A172 (cell line): Measurements from ENCODE around the gene VILL. TPM values are rescaled to one million over a fixed set of nuclear protein-coding genes. Genes with fewer than 3 reads are reported as not detected.
"Not testable (repeated sequence)": the region's sequence is repeated elsewhere in the genome, so short reads cannot be mapped to it uniquely, and the experiment has no call there.

Experiments used
- DNase-seq: peaks from one replicate; pipeline ENCODE4 v3.0.0-alpha.2; 2015; ENCODE audit warnings: low spot score
- total RNA-seq: library from RNA; depleted of rRNA; stranded (reverse); fragments of >200 nt; shearing (Covaris generic); gene quantifications from 2 replicates; pipeline ENCODE4 v1.2.3, GENCODE V29; 2014; rRNA removed

Gene VILL
- total RNA-seq, 1 experiment from 2014 or later = 0.07 TPM

DNA sequence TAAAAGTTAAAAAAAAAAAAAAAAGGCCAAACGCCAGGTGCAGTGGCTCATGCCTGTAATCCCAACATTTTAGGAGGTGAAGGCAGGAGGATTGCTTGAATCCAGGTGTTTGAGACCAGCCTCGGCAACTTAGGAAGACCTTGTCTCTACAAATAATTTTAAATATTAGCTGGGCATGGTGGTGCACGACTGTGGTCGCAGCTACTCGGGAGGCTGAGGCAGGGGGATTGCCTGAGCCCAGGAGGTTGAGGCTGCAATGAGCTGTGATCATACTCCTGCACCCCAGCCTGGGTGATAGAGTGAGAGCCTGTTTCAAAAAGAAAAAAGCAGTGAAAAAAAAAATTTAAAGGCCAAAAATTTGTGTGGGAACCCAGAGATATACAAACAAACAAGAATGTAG, 45.7 kb downstream of the VILL start:
- no peak for DNase-seq

DNA sequence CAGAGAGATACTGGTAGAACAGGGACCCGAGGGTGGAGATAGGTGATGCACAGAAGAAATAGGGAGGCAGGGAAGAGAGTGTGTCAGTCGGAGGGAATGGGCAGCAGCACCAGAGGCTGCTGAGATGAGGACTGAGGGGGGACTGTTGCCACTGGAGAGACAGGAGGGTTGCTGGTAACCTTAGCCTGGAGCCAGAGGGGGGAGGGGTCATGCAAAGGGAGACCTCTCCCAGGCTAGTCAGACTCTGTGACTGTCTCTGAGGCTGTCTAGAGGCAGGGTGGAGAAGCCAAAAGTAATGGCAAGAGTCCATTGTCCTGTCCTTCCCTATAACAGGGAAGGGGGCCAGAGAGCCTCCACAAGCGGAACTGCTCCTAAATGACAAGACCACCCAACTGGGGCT, 46.3 kb downstream of the VILL start:
- DNase-seq = no peak

DNA sequence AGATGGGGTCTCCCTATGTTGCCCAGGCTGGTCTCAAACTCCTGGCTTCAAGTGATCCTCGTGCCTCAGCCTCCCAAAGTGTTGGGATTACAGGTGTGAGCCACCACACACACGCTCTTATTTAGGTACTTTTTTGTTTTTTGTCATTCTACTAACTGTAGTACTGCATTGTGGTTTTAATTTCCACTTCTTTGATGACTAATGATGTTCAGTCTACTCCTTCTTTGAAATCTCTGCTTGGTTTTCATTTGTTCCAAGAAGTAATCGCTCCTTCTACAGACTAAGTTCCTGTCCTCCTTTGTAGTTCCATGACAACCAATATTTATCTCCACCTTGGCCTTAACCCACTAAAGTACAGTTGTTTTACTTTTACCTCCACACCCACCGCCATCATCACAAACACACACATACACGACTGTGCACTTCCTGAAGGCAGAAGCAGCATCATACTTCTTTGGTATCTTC, 47.9 kb downstream of the VILL start:
- no peak for DNase-seq

DNA sequence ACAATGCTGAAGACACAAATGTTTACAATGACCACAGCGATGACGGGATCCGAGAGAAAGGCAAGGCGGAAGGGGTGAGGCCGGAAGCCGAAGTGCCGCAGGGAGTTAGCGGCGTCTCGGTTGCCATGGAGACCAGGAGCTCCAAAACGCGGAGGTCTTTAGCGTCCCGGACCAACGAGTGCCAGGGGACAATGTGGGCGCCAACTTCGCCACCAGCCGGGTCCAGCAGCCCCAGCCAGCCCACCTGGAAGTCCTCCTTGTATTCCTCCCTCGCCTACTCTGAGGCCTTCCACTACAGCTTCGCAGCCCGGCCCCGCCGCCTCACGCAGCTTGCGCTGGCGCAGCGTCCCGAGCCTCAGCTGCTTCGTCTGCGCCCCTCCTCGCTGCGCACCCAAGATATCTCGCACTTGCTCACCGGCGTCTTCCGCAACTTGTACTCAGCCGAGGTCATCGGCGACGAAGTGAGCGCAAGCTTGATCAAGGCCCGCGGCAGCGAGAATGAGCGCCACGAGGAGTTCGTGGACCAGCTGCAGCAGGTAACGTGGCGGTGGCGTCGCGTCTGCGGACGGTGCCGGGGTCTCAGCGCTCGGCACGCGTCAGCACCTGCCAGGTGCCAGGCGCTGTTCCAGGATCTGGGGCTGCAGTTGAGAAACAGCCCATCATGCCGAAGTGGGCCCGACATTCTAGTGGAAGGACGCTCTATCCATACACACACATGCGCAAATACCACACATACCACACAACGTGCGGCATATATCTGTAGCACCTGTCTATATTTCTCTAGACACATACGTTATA, 48.7 kb downstream of the VILL start, which contains the start of gene DLEC1:
DLEC1 (plus strand) TSS at position 108 of the 798 bp plus-strand sequence; CDS start at position 126, 18 bp downstream.
- no peak for DNase-seq

DNA sequence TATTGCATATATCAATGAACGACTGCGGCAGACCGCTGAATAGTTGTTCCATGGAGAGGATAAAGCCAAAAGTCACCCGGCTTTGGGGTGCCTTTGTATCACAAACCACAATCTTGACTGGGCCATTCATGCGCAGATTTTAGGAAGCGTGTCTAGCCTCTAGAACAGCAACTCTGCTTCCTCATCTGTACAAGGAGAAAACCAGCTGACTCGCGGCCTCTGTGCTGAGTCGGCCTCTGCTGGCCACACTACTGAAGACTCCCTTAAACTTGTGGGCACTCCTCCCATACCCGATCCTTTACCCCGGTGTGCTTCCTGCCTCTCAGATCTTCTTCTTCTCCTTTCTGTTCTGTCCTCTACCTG, 49.3 kb downstream of the VILL start:
- no peak for DNase-seq

DNA sequence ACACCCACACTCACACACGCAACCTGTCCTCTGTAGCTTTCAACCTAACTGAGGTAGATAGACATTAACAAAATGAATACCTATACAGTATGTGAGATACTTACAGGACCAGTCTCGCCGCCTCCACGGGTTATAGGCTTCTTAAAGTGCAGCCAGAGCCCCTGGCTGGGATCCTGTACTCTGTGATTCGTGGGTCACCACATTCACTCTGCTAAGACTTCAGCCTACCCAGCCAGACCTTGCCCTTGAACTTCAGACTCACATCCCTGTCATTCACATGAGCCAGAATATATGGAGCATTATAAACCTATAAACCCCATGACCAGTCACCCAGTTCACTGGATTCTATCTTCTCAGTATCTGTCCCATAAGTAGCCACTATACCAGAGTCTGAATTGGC, 49.8 kb downstream of the VILL start:
- no peak for DNase-seq

DNA sequence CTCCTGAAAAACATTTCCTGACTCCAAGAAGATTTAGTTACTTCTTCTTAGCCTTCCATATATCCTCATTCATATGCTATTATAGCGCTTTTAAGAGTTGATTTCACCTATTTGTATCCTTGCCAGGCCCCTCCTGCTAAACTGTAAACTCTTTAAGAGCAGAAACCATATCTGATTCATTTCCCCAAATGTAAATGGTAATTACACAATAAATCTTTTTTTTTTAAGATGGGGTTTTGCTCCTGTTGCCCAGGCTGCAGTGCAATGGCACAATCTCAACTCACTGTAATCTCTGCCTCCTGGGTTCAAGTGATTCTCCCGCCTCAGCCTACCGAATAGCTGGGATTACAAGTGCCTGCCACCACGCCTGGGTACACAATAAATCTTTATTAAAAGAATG, 52.9 kb downstream of the VILL start:
- no peak for DNase-seq

DNA sequence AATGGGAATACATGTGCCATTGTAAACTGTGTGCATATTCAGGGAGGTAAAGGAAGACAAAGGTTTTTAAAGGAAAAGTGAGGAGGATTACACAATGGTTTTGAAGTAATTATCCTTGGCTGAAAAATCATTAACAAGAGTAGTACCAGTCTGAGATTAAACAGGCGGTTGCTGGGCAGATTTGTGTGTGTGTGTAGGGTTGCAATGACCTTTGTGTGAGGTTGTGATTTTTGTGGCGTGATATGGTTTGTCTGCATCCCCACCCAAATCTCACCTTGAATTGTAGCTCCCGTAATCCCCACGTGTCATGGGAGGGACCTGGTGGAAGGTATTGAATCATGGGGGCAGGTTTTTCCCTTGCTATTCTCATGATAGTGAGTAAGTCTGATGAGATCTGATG, 55.4 kb downstream of the VILL start:
- no peak for DNase-seq

DNA sequence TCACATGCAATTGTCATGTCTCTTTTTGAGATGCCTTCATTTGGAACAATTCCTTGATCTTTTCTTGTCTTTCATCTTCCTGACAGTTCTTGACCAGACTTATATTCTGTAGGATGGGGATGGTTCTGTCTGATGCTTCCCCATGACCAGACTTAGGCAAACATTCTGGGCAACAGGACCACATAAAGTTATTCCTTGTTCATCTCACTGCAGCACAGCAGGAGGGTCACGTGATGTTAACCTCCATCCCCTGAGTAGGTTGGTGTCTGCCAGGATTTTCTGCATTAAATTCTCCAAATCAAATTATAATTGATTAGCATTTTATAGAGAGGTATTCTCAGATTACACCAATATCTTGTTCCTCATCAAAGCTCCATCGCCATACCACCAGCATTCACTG, 56.2 kb downstream of the VILL start:
- no peak for DNase-seq

DNA sequence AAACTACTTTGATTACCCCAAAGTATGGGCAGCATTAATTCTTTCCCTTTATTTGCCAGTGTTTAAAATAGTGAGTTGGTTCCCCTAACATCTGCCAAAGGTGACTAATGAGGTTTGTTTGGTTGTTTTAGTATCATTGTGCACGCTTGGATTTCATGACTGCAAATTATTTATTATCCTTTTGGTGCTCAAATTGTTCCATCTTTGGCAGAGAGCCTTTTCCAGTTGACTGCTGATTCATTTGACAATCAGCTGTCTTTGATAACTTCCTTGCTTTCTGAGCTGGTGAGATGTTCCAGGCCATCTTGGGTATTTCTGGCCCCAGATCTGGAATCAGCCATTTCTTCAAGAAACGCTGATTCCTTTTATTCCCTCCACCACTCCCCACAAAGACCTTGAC, 57.3 kb downstream of the VILL start:
- DNase-seq = no peak

DNA sequence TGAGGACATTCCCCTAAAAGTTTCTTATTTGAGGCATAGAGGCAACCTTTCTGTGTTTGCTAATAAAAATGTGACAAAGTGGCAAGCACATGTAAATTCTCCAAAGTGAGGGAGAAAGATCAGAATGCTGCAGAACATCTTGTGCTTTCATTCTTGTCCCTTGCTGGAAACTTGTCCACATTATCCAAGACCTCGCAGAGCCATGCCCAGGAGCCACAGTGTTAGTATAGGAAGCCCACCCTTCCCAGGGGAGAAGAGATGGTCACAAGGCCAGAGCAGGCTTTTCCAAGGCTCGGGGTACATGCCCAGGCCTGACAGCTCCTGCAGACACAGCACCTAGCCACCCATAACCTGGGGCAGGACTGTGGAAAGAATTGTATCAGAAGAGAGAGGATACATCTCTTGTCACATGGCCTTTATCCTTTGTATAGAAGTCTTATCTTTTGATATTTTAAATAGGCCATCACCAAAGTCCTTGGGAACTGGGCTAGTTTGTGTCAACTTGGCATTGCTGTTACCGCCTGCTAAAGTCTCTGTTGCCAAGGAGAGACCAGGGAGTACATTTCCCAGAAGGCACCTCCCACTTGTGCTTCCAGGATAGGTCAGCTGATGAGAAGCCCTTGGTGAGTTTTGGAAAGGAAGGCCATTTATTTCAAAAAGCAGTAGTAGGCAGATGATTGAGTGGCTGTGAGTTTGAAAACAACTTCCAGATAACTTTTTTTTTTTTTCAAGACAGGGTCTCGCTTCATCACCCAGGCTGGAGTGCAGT, 59.0 kb downstream of the VILL start:
- no peak for DNase-seq

DNA sequence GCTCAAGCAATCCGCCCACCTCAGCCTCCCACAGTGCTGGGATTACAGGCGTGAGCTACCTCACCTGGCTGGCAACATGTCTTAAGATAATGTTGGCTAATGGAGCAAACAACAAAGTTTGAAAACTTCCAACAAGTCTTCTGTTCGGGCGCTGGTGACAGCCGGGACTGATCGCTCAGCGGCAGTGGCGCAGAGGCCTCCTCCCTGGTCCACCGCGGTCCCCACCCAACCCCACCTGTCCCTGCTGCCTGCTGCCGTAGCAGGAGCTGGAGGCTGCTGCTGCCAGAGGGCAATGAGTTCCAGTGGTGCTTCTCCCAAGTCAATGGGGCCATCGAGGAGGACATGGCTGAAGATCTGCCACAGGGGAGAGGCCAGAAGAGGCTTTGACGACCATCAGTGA, 60.5 kb downstream of the VILL start:
- no peak for DNase-seq

DNA sequence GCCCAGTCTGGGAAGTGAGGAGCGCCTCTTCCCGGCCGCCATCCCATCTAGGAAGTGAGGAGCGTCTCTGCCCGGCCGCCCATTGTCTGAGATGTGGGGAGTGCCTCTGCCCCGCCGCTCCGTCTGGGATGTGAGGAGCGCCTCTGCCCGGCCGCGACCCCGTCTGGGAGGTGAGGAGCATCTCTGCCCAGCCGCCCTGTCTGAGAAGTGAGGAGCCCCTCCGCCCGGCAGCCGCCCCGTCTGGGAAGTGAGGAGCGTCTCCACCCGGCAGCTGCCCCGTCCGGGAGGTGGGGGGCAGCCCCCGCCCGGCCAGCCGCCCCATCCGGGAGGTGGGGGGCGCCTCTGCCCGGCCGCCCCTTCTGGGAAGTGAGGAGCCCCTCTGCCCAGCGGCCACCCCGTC, 62.7 kb downstream of the VILL start:
- DNase-seq = not testable (repeated sequence)

DNA sequence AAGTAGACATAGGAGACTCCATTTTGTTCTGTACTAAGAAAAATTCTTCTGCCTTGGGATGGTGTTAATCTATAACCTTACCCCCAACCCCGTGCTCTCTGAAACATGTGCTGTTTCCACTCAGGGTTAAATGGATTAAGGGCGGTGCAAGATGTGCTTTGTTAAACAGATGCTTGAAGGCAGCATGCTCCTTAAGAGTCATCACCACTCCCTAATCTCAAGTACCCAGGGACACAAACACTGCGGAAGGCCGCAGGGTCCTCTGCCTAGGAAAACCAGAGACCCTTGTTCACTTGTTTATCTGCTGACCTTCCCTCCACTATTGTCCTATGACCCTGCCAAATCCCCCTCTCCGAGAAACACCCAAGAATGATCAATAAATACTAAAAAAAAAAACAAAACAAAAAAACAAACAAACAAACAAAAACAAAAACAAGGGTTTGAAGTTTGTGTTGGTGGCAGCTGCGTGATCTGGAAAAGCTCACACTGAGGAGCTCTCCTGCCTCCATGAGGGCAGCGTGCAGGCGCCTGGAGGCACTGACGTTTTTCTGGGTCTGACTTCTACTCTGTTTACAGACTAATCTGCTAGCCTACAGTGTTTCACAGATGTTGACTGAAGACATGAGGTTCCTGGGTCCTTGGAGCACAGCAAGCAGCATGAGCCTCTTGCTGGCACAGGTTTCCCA, 63.4 kb downstream of the VILL start:
- not testable (repeated sequence) for DNase-seq

DNA sequence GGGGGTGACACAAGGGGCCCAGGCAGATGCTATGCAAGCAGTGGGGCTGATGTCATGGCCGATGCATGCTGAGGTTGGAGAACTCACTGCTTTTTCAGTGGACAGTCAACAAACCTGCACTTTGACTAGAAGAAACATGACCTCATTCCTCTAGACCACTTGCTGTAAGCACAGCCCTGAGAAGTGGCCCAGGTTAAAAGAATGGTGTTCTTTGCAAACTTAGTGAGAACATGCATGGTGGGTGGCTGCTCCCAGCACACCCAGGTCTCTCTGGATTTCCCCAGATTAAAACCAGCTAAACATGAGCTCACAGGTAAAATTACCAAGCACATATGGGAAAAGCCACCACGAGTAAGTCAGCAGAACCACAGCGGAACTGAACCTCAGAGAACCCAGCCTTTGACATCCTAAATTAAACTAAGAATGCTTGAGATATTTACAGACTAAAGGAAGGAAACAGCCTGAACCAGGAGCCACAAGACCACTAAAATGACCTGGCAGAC, 64.0 kb downstream of the VILL start:
- DNase-seq = no peak

Other genes starting within 250 kb of the VILL start
- gene CTDSPL, start 128.9 kb upstream of the VILL start, total RNA-seq = 26.7 and 32.5 TPM in 2 replicates
- gene PLCD1, start 38.9 kb downstream of the VILL start, total RNA-seq = 5.4 and 5.7 TPM in 2 replicates
- not detected in 2 replicates for gene DLEC1, start 48.4 kb downstream of the VILL start, total RNA-seq
- 17.7 and 18.1 TPM in 2 replicates for gene ACAA1, start 146.3 kb downstream of the VILL start, total RNA-seq
- 0.93 and 2.1 TPM in 2 replicates for gene MYD88, start 147.9 kb downstream of the VILL start, total RNA-seq
- gene OXSR1, start 174.8 kb downstream of the VILL start, total RNA-seq = 38.8 and 44.7 TPM in 2 replicates